Measurements from ENCODE around the gene ATF1.
"Not testable (repeated sequence)": the region's sequence is repeated elsewhere in the genome, so short reads cannot be mapped to it uniquely, and the experiment has no call there.

ATF1 gene

DNA sequence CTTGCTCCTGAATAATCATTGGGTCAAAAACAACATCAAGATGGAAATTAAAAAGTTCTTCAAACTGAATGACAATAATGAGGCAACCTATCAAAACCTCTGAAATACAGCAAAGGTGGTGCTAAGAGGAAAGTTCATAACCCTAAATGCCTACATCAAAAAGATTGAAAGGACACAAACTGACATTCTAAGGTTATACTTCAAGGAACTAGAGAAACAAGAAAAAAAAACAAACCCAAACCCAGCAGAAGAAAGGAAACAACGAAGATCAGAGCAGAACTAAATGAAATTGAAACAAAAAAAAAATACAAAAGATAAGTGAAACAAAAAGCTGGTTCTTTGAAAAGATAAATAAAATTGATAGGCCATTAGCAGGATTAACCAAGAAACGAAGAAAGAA, 105.0 kb downstream of the ATF1 start:
- DNase-seq: not testable (repeated sequence)

All from right hindlimb (tissue), 1 donor.